ENCODE measurements around the gene RNF223.

GRCh38 chr1:1052003-1052840 lies 21.9 kb downstream of the RNF223 start:
- TF ChIP-seq CTCF (IDR thresholded peaks at IDR 0.05): no peak
- no peak for TF ChIP-seq POLR2A (IDR thresholded peaks at IDR 0.05)
- no peak for TF ChIP-seq EP300 (IDR thresholded peaks at IDR 0.05; ENCODE audit: low read depth)
- TF ChIP-seq POLR2AphosphoS5 (IDR thresholded peaks at IDR 0.05): no peak
